ENCODE data around the gene RELB. TPM values are rescaled to one million over a fixed set of nuclear protein-coding genes. Genes with fewer than 3 reads are reported as not detected.

The RELB gene
- total RNA-seq, 1 donor from 2014 or later: 1.5 TPM

DNA sequence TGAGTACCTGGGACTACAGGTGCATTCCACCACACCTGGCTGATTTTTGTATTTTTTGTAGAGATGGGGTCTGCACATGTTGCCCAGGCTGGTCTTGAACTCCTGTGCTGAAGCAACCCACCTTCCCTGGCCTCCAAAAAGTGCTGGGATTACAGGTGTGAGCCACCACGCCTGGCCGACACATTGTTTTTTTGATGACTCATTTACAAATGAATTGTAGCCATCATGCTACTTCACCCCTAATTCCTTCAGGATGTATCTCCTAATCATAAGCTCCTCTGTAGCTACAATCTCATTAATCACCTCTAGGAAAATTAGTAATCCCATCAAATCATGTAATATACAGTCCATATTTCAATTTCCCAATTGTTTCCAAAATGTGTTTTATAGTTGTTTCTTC lies 17.9 kb downstream of the RELB start:
- no peak for DNase-seq (ENCODE audit: low spot score)
- ATAC-seq: no peak

- DNase-seq (ENCODE audit: low spot score) (peak; percentile 74), ATAC-seq (peak; percentile 73)
These were observed 18.8 kb downstream of the RELB start for GRCh38 chr19:45020071-45020470.

GRCh38 chr19:45021971-45022370 lies 20.7 kb downstream of the RELB start:
- DNase-seq (ENCODE audit: low spot score): no peak
- ATAC-seq: no peak

DNA sequence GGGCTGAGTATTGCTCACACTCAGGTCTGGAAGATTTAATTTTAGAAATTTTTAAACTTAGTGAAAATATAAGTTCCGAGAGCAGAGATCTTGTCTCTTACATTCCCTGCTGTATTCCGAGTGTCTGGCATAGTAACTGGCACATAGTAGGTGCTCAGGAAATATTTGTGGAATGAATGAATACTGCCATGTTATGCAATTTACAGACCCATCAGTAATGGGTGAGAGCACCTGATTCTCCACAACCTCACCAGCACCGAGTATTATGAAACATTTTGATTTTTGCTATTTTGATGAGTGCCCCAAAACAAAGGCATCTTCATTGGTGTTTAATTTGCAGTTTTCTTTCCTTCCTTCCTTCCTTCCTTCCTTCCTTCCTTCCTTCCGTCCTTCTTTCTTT lies 21.8 kb downstream of the RELB start:
- DNase-seq (ENCODE audit: low spot score) (no peak), ATAC-seq (no peak)

- ATAC-seq (no peak), DNase-seq (ENCODE audit: low spot score) (no peak)
These were observed 24.0 kb downstream of the RELB start for GRCh38 chr19:45025264-45025663.

DNA sequence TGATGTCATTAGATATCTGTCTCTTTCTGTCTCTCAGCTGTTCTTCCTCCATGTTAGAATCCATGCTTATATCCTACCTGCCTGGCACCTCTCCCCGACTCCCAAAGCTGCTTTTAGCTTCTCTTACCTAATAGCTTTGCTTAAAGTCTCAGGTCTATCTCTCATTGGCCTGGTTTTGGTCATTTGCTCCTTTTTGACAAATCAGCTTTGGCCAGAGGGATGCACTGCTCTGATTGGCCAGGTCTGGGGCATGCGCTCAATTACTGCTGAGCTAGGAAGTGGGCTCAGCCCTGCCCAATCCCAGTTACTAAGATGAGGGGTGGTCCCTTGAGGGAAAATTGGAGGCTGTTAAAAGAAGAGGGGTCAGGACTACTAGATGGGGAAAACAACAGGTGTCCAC lies 26.1 kb downstream of the RELB start:
- no peak for DNase-seq (ENCODE audit: low spot score)
- ATAC-seq: no peak

- ATAC-seq (no peak), DNase-seq (ENCODE audit: low spot score) (no peak)
These were observed 29.6 kb downstream of the RELB start for GRCh38 chr19:45030825-45031224.

DNA sequence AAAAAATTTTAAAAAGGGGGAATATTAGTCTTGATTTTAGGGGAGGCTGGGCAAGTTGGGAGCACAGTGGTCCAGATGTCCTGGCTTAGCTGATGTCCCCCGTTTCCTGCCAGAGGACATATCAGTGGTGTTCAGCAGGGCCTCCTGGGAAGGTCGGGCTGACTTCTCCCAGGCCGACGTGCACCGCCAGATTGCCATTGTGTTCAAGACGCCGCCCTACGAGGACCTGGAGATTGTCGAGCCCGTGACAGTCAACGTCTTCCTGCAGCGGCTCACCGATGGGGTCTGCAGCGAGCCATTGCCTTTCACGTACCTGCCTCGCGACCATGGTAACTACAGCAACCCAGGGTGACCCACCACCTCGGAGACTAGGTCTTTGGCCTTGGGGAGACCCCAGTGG lies 31.2 kb downstream of the RELB start:
- no peak for DNase-seq (ENCODE audit: low spot score)
- no peak for ATAC-seq

DNA sequence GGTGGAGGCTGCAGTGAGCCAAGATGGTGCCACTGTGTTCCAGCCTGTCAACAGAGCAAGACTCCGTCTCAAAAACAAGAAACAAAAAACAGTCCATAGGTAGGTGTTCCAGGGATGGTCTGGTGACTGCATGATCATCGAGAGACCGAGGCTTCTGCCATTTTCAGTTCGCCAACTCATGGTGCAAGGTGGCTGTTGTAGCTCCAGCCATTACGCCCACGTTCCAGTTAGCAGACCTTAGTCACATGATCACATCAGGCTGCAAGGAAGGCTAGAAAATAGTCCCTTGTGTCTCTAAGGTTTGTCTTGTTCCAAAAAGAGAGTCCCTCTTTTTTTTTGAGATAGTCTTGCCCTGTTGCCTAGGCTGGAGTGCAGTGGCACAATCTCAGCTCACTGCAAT lies 34.5 kb downstream of the RELB start:
- DNase-seq (ENCODE audit: low spot score): no peak
- ATAC-seq: no peak

GRCh38 chr19:45037393-45038169 lies 36.3 kb downstream of the RELB start:
- DNase-seq (ENCODE audit: low spot score) (no peak), ATAC-seq (no peak)

DNA sequence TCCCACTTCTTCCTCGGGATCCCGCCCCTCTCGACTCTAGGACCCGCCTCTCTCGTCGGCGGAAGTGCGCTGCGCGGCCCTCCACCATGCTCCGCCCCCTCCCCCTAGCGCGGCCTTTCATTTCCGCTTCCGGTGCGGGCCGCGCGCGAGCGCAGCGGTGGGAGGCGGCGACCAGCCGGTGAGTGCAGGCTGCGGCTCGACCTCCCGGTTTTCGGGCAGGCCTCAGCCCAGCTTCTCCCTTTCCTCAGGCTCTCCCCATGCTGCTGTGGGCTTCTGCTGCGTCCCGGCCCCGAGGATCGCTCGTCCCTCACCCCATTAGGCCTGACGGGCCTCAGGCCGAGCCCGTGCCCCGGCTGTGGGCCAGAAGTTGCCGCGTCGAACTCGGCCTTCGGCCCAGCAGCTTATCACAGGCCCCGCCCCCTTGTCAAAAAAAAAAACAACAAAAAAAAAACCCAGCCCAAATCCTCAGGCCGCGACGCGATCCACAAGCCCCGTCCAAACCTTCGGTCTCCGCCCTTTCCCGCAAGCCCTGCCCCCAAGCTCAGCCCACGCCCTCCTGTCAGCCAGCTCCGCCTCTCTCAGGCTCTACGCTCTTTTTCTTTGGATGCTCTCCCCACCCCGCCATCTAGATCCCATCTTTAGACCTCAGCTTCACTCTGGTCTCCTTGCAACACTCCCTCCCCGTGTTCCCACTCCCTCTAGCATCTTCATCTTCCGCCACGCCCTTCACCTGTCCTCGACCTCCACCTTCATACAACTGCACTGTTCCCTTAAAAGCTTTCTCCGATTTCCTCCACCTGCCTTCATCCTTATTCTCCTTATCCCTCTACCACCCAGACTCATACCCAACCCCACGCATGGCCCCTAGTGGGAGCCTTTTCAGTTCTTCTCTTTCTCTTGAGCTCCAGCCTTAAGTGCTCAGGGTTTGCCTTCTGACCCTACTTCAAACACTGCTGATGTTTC lies 37.9 kb downstream of the RELB start, which contains the start of gene CLASRP:
CLASRP (plus strand) TSS at position 115 of the 963 bp plus-strand sequence. CDS start 1,168 bp downstream, outside the sequence.
- peak; percentile 91 for DNase-seq (ENCODE audit: low spot score)
- ATAC-seq: peak; percentile 96

GRCh38 chr19:45040059-45040771 lies 39.0 kb downstream of the RELB start:
- ATAC-seq (no peak), DNase-seq (ENCODE audit: low spot score) (no peak)

- DNase-seq (ENCODE audit: low spot score): no peak
- no peak for ATAC-seq
These were observed 39.9 kb downstream of the RELB start for GRCh38 chr19:45041125-45041524.

DNA sequence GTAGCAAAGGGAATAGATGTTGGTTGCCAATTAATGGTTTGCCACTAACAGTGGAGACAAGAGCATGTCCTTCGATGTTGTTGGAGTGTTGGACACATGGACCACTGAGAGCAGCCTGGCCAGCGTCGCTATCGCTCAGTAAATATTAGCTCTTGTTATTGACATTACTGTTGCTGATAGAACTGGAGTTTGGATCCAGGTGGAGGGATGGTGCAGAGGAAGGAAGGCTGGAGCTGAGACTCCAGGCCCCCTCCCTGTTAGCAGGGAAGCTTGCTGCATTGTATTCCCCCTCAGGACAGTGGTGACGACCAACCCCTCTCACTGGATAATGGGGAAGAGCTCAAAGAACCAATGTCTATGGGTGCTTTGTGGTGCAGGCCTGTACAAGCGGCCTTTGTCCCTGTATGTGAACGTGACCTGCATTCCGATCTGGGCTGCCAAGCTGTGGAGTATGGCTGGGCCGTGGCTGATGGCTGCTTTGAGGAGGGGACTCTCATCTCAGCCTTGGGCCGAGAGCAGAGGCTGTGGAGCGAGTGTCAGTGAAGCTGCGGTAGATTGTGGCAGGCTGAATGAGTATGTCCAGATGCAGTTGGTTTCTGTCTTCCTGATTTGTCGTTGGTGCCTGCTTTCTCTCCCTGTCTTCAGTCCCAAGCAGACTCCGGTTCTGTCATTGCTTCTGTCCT lies 44.5 kb downstream of the RELB start:
- peak; percentile 85 for DNase-seq (ENCODE audit: low spot score)
- ATAC-seq: peak; percentile 79

GRCh38 chr19:45046355-45046754 lies 45.1 kb downstream of the RELB start:
- ATAC-seq: no peak
- no peak for DNase-seq (ENCODE audit: low spot score)

- ATAC-seq: no peak
- no peak for DNase-seq (ENCODE audit: low spot score)
These were observed 46.0 kb downstream of the RELB start for GRCh38 chr19:45047188-45047797.

GRCh38 chr19:45049073-45049736 lies 47.9 kb downstream of the RELB start:
- ATAC-seq (peak; percentile 77), DNase-seq (ENCODE audit: low spot score) (peak; percentile 91)

DNA sequence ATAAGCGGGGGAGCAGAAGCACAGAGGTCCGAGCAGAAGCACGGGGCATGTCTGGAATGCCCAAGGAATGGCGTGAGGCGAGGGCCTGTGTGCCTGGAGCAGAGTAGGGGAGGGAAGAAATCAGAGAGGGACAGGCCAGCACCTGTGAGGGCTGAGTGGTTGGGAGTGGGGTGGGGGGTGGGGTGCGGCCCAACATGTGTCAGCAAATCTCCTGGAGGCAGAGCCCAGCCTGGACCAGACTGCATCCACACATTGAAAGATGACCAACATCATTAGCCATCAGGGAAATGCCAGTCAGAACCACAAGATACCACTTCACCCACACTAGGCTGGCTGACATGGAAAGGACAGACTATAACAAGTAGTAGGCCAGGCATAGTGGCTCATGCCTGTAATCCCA lies 48.8 kb downstream of the RELB start:
- no peak for ATAC-seq
- DNase-seq (ENCODE audit: low spot score): no peak

DNA sequence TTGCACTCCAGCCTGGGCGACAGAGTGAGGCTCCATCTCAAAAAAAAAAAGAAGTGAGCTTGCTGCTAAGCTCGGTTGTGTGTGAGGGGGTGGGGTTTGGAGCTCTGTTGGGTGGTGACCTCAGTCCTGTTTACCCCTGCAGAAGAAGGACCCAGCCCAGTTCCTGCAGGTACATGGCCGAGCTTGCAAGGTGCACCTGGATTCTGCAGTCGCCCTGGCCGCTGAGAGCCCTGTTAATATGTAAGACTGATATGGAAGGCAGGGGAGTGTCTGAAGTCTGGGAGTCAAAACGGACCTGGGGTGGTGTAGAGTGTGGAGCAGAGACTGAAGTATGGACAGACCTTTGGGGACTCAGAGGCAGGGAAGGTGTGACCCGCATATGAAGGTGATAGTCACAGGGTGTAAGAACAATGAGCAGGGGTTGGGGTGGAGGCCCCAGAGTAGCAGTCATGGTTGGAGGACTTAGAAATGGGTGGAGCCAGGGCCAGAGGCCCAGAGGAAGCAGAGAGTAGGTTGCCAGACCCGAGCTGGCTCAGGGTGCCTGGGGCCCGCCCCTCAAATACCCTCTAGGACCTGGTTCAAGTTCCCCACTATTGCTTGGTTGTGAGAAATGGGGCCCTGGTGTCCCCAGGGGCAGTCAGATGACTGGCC lies 50.8 kb downstream of the RELB start:
- ATAC-seq (no peak), DNase-seq (ENCODE audit: low spot score) (no peak)

Data from left lobe of liver (tissue), 2 donors.